Keratinocyte (primary cell): ENCODE data around the gene CNN2.

Experiments
- EZH2 ChIP-seq: IDR thresholded peaks from one replicate; pipeline ENCODE4 v1.6.1; 2012; ENCODE audit warnings: inconsistent platforms, mild to moderate bottlenecking, low read length, moderate library complexity
- TF ChIP-seq, protein P1 (sequence below), 3 experiments: IDR thresholded peaks in 1 of 3; conservative IDR thresholded peaks in 1 of 3; optimal IDR thresholded peaks in 1 of 3; 2 replicates in 2 of 3; 3 replicates in 1 of 3; pipeline versions ENCODE3 to v1.5.1; 2011; ENCODE audit warnings: low read length in 3 of 3, mild to moderate bottlenecking in 3 of 3, moderate library complexity in 2 of 3, control low read depth in 1 of 3, inconsistent platforms in 1 of 3; ENCODE audit not compliant: insufficient read depth in 2 of 3; ENCODE audit errors: extremely low read depth in 1 of 3

DNA sequence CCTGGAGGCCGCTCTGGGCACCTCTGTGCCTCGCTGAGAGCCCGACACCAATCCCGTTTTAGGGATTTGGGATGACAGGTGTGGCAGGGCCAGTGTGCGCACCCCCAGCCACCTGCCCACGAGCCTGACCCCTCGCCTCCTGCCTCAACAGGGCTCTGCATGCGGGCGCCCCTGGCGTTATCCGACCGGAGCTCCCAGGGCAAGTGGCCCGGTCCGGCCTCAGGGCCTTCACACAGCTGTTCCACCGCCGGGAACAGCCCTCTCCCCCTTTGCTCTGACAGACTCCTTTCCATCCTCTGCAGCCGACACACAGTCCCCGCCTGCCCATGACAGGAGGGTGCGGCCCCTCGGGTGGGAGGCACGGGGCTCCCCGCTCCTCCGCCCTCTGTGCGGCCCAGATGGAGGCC, 49.3 kb upstream of the CNN2 start:
- no peak for TF ChIP-seq EZH2
- TF ChIP-seq, protein P1, sequence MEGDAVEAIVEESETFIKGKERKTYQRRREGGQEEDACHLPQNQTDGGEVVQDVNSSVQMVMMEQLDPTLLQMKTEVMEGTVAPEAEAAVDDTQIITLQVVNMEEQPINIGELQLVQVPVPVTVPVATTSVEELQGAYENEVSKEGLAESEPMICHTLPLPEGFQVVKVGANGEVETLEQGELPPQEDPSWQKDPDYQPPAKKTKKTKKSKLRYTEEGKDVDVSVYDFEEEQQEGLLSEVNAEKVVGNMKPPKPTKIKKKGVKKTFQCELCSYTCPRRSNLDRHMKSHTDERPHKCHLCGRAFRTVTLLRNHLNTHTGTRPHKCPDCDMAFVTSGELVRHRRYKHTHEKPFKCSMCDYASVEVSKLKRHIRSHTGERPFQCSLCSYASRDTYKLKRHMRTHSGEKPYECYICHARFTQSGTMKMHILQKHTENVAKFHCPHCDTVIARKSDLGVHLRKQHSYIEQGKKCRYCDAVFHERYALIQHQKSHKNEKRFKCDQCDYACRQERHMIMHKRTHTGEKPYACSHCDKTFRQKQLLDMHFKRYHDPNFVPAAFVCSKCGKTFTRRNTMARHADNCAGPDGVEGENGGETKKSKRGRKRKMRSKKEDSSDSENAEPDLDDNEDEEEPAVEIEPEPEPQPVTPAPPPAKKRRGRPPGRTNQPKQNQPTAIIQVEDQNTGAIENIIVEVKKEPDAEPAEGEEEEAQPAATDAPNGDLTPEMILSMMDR (optimal IDR thresholded peaks at IDR 0.05 in 1 of 3, IDR thresholded peaks at IDR 0.05 in 1 of 3, conservative IDR thresholded peaks at IDR 0.05 in 1 of 3; ENCODE audit: extremely low read depth in 1 of 3, insufficient read depth in 2 of 3, low read length in 3 of 3) = no peak
